GM18867 (cell line): ENCODE results near the gene AHNAK2.
A peak's percentile ranks its signal among the peaks of the same experiment; 100 is the strongest.
"Not testable (repeated sequence)": the region's sequence is repeated elsewhere in the genome, so short reads cannot be mapped to it uniquely, and the experiment has no call there.

ENCODE experiments used
- ATAC-seq: cut with Tn5 transposase; IDR thresholded peaks from one replicate; pipeline ENCODE4 v1.9.1; 2021; ENCODE audit warnings: mild to moderate bottlenecking, moderate library complexity; ENCODE audit not compliant: unreplicated experiment

Gene AHNAK2

DNA sequence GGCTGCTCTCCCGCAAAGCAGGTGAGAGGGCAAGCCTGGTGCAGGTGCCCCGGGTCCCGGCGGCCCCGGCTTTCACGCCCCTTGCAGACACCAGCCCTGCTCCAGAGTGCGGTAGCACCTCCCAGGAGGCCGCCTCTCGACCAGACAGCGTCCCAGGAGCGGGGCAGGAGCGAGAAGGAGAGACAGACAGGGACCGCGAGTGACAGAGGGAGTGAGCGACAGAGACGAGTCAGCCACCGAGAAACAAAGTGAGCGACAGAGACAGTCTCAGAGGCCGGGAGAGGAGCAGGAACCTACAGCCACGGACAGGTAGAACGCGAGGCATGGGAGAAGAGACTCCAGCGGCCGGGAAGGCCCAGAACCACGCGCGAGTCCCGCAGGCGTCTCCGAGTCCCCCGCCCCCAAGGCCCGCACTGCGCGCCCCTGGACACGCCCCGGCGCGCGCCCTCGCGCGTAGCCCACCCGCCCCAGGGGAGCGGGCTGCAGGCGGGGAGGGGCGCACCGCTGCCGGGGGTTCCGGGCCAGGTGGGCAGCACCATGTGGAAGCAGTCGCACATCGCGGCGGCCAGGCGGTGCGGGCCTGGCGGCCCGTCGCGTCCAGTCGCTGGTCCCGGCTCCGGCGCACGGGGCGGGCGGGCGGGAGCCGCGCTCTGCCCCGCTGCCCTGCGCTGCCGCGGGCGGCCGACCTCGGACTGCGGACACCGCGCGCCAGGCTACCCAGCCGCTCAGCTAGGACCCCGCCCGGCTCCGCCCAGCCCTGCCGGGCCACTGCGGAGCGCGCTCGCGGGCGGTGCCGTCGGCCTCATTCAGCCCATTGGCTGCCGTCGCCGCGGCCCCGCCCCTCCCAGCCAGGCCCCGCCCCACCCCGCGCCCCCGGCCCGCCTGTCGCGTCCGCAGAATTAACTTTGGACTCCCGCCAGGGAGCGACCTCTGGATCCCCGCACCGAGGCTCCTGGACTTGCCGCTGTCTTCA is at the start of gene AHNAK2:
Gene AHNAK2 (minus strand): TSS at position 694 of the 973 bp plus-strand sequence. CDS start 137 bp downstream, at position 557.
- no peak for ATAC-seq

DNA sequence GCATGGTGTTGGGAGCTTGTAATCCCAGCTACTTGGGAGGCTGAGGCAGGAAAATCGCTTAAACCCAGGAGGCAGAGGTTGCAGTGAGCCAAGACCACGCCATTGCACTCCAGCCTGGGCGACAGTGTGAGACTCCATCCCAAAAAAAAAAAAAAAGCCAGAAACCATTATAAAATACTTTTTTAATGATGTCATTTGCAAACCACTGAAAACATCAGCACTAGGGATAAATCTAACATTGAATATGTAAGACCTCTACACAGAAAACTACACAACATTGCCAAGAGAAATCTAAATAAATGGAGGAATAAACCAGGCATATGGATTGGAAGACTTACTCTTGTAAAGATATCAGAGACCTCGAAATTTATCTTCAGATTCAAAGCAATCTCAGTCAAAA is 49.5 kb upstream of the AHNAK2 start:
- ATAC-seq, result not testable (repeated sequence)

DNA sequence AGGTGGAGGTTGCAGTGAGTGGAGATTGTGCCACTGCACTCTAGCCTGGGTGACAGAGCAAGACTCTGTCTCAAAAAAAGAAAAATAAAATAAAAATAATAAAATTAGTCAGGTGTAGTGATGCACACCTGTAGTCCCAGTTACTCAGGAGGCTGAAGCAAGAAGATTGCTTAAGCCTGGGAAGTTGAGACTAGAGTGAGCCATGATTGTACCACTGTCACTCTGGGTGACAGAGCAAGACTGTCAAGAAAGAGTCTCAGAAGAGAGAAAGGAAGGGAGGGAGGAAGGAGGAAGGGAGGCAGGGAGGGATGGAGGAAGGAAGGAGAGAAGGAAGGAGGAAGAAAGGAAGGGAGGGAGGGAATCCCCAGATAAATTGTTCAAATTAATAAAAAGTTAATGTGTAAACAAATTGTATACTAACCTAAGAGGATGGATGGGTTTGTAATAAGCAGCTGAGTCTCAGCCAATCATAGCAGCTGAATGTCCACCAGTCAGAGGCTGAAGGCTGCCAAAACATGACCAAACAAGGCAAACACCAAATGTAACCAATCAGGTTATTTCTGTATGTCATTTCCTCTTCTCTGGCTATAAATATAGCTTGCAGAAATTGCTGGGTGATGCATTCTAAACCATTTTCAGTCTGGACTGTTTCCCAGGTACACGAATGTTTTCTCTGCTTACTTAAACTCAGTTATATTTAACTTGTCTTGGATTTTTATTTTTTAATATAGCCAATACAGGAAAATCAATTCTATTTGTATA is 48.8 kb upstream of the AHNAK2 start:
- ATAC-seq, result no peak

DNA sequence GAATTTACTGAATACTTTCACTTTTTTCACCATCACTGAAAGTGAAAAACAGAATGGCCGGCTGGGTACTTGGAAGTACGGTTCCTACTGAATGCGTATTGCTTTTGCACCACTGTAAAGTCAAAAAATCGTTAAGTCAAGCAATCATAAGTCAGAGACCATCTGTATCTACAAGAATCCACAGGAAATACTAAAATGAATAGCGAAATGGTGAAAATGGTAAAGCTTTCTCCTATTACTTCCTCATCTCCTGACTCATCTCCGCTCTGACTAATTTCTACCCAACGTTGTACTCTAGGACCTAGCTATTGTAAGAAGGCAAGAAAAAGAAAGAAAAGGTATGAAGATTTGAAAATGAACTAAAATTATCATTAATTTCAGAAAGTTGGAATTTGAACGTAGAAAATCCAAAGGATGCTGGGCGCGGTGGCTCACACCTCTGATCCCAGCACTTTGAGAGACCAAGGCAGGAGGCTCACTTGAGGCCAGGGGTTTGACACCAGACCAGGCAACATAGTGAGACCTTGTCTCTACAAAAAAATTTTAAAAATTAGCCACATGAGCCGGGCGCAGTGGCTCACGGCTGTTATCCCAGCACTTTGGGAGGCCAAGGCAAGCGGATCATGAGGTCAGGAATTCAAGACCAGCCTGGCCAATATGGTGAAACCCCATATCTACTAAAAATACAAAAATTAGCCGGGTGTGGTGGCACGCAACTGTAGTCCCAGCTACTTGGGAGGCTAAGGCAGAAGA is 48.0 kb upstream of the AHNAK2 start:
- no peak for ATAC-seq

DNA sequence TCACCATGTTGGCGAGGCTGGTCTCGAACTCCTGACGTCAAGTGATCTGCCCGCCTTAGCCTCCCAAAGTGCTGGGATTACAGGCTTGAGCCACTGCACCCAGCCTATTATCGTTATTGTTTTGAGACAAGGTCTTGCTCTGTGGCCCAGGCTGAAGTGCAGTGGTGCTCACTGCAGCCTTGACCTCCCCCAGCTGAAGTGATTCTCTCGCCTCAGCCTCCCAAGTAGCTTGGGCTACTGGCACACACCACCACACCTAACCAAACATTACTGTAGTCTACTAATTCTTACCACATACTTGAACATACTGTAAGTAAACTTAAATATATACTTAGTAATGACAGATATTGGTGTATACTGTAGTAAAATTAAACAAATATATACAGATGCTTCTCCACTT is 47.3 kb upstream of the AHNAK2 start:
- ATAC-seq, result no peak

DNA sequence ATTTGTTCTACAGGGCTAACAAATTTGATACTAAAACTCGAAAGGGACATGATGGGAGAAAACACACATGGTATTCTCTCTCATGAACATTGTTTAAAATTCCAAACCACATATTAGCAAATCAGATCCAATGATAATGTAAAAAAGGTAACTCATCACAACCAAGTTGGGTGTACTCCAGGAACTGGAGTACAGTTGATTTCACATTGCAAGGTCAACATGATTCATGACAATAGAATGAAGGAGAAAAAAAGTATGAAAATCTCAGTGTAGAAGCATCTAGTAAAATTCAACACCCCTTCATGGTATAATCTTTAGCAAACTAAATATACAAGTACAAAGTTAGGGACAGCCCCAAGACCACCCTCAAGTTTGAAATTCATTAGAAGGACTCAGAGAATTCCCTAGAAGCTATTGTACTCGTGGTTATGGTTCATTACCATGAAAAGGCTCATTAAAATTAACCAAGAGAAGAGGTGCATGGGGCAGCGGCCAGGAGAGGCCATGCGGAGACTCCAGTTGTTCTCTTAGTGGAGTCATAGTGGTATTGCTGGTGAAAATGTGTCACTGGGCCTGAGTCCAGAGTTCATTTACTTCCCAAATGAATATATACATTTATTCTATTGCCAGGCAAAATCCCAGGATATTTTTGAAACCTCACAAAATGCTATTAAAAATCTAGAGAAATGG is 45.8 kb upstream of the AHNAK2 start:
- no peak for ATAC-seq

DNA sequence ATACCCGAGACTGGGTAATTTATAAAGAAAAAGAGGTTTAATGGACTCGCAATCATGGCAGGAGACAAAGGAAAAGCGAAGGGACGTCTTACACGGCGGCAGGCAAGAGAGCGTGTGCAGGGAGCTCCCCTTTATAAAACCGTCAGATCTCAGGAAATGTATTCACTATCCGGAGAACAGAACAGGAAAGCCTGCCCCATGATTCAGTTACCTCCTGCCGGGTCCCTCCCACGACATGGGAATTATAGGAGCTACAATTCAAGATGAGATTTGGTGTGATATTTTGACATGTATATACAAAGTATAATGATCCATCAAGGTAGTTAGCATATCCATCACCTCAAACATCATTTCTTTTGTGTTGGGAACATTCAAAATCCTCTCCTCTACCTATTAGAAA is 45.0 kb upstream of the AHNAK2 start:
- no peak for ATAC-seq

DNA sequence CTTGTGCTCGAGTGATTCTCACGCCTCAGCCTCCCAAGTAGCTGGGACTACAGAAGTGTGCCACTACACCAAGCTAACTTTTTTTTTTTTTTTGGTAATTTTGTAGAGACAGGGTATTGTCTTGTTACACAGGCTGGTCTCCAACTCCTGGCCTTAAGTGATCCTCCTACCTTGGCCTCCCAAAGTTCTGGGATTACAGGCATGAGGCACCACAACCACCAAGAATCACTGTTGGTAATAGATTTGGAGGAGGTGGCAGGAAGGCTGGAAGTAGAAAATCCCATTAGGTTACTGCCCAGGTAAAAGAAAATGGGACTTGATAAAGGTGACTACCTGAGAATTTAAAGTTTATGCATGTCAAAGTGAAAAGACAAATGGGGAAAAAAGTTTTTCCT is 44.1 kb upstream of the AHNAK2 start:
- no peak for ATAC-seq

DNA sequence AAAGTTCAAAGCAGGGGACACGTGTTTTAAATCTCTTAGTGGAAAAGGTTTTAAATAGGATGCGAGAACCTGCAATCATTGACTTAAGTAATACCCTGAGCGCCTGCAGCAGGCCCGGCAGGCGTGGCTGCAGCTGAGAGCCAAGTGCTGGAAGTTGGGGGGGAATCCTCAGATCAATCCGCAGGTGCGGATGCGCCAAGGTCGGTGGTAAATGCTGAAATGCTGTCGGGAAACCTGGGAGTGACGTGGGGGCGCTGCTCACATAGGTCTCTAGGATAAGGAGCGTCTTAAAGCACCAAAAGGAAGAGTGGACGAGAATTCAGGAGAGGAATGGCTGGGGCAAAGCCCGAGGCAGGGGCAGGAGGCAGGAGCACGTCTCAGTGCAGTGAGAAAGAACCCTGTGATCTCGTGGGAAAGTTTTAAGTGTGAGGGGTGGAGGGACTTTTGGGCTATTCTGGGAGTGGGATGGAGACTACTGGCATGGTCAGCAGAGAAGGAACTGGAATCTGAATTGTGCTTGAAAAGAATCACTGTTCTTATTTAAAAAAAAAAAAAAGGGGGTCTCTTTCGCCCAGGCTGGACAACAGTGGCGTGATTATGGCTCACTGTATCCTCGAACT is 43.6 kb upstream of the AHNAK2 start:
- ATAC-seq, result no peak

DNA sequence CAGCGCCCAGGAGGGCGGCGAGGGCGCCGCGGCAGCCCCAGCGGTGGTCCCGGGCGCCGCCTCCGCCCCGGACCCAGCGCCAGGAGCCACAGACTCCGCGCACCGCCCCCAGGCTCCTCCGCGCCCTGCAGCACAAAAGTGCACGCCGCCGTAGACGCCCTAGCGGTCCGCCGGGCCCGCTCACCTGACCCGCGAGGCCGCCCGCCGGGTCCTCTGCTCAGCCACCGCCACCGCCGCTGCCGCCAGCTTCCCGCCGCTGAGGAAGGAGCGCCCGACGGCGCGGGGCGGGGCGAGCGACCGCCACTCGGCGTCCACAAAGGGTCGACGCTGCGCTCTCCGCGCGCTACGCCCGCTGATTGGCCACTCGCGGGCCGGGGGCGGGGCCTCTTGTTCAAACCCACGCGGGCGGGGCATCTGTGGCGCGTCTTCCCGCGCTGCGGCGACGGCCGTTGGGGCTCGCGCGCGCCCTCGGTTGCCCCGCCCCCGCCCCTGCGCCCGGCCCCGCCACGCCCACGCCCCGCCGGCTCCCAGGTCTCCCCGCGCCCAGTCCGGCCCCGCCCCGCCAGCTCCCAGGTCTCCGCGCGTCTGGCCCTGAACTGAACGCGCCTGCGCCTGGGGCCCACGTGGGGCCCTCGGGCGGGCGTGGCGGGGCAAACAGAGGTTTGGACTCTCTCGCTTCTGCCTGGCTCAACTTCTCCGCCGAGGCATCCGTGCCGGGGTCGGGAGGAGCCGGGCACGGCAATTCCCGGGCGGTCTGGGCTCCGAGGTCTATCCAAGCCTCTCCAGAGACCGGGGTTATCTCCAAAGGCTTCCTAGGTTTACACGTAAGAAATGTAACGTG is 42.9 kb upstream of the AHNAK2 start, which contains the start of gene CDCA4:
Gene CDCA4 (minus strand): TSS at position 269 of the 841 bp plus-strand sequence. CDS start 9,154 bp downstream, outside the sequence.
- ATAC-seq, result peak; percentile 75

DNA sequence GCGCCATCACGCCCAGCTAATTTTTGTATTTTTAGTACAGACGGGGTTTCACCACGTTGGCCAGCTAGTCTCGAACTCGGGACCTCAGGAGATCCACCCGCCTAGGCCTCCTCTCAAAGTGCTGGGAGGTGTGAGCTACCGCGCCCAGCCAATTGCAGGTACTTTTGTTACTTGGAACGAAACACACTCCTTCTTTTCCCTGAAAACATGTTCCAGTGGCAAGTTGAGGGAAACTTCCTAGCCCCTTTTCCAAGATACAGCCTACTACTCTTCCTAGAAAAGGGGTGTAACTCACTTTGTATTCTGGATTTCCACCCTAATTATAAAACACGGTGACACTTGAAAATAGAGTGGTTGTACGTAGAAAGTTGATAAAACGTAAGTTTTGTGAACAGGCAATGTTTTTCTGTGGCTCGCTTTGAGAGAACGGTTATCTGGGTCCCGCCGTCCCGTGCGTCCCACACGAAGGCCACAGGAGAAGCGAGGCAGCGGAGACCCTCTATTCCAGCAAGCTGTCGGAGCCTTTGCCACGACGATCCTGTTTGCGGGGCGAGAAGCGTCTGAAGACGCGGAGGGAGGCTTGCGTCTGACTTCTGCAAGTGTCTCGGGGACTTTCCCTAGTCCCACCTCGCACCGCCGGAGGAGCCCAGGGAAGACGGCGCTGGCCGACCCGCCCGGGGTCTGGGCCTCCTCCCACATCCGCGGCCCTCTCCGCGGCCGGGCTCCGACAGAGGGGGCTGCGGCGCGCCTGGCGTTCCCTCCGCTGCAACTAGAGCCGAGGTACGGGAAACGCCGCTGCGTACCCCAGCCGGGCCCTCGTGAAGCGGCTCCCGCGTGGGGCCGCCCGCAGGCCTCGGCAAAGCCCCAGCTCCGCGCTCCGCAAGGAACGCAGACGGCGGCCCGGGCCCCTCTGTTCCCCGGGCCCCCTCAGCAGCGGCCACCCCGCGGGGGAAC is 42.0 kb upstream of the AHNAK2 start:
- ATAC-seq, result peak; percentile 27

DNA sequence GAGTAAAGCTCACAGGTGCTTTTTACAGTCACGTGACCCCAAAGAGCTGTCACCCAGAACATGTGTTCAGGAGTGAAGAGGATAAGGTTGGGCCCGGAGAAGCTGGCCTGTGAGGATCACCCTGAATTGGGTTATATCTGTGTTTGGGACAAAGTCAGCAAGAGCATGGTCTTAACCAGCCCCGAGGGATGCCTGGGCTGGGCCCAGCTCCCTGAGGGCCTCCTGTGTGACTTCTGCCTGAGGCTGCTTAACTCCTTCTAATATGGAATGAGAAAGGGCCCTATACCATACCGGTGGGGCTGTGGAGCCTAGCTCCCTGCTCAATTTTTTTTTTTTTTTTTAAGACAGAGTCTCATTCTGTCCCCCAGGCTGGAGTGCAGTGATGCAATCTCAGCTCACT is 40.2 kb upstream of the AHNAK2 start:
- ATAC-seq, result no peak

DNA sequence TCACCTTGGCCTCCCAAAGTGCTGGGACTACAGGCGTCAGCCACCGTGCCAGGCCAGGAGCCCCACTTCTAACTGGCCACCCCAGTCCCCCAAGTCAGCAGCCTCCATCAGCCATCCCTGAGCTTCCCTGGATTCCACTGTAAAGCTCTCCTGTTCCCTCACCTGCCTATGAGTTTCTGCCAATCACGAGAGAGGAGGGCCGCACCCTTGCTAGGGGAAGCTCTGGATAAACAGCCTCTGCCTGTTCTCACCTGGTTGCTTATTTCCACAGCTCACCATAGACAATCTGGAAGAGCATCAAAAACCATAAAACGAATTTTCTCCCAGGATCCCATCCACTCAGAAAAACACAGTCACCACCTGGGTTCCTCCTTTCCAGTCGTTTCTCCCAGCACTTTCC is 37.7 kb upstream of the AHNAK2 start:
- ATAC-seq, result no peak

DNA sequence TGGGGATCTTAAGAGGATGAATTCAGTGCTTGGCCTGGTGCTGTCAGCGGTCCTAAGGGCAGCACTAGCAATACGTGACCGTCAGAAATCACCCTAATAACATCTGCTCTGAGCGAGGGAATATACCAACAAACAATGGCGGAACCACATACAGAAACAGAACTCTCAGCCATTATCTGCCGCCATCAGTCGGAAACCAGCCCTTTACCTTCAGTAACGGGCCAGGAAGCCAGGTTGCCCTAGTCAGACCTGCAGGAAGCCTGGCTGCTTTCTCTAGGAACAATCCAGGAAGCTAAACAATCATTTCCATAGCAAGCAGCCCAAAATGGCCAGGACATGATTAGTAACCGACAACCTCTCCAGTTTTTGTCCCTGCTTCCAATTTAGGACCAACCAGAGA is 37.1 kb upstream of the AHNAK2 start:
- no peak for ATAC-seq

DNA sequence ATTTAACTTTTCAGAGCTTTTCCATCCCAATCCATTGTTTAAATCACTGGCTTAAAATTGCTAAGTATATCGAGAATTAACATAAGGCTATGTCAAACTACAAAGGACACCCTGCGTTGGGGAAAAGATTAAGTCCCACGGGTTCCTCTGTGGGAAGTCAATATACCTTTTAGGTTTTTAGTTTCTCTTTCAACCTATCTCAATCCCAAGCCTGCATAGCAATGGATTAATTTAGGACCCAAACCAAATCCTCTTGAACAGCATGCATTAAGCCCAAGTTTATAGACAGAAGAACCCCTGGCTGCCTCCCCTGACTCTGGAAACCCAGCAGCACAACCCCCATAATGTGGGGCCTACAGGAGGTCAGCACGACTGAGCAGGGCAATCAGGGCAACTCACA is 36.5 kb upstream of the AHNAK2 start:
- ATAC-seq, result no peak

DNA sequence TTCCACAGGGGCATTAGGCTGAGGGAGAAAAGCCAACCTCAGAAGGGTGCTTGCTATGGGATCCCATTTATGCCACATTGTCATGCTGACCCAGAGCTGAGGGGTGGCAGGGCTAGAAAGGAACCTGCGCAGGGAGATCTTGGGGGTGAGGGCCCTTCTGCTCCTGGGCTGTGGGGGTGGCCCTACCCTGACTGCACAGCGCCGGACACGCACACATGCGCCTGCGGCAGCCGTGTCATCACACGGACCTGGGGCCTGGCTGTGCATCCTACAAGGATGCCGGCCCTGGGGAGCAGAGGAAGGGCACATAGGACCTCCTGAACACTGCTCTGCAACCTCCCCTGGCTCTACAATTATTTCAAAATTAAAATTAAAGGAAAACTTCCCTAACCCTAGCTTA is 35.9 kb upstream of the AHNAK2 start:
- ATAC-seq, result no peak

DNA sequence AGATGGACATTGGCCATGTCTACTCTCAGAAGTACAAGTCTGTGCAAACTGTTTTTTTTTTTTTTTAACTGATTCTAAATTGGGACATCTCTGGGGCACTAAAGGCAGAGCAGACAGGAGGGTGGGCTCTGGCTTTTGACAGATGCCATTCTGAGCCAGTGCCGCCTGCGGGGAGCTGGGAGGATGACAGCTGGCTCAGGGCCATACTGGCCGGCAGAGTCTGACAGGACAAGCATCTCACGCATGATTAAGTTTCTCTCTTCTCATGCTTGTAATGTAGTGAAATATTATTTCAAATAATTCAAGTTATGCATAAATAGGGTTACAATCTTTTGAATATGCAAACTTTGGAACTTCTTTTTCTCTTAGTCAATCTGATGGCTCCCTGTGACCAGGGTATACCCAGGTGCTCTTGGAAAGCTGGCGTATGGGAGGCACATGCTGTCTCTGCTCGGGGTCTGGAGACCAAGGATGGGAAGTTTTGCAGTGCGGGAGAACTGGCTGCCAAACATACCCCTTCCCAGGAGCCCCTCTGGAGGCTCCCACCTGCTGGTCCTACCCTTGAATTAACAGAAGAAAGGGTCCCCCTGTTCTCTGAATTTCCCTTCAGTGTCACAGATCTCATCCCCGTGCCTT is 35.1 kb upstream of the AHNAK2 start:
- no peak for ATAC-seq
